T-helper 1 cell treated with Interleukin-12 subunit alpha and Interleukin-12 subunit beta and Interleukin-4 antibody, amounts not matched to agents 30 ng/mL and 1 ng/mL, for 36 hours (primary cell): ENCODE data around the gene C6orf120. TPM values are rescaled to one million over a fixed set of nuclear protein-coding genes. Genes with fewer than 3 reads are reported as not detected.

Source experiments
- intact Hi-C: fragments of 100-400 bp; cut with micrococcal nuclease; formaldehyde crosslinking; loops from one replicate; pipeline ENCODE4 v1.15.1; 2024
- total RNA-seq: library from RNA; stranded (reverse); gene quantifications from 2 replicates; pipeline ENCODE4 v1.2.3, GENCODE V29; 2022

Gene C6orf120
- 20.8 and 21.9 TPM in 2 replicates for total RNA-seq

DNA sequence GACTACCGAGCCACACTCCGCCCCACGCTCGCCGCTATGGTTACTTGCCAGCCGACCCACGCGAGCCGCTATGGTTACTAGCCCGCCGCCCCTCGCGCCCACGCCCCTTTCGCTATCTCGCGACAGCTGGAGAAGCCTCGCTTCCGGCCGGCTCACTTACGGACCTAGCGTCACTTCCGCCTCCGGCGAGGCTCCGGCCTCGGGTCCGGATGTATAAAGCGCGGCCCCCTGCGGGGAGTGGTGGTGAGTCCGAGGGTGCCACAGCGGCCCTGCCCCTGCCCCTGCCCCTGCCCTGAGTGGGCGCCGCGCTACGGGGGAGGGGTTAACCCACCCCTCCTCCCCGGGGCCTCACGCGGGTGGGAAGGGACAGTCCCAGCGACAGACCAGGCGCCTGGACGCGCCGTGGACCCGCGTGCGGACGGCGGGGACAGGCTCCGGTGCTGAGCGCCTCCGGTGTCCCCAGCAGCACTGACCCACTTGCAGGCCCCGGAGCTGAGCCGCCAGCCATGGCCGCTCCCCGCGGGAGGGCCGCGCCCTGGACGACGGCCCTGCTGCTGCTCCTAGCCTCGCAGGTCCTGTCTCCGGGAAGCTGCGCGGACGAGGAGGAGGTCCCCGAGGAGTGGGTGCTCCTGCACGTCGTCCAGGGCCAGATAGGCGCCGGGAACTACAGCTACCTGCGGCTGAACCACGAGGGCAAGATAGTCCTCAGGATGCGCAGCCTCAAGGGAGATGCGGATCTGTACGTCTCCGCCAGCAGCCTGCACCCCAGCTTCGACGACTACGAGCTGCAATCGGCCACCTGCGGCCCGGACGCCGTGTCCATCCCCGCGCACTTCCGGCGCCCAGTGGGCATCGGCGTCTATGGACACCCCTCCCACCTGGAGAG is at the start of gene C6orf120, which contains the start of gene WDR27:
TSS of gene C6orf120 (plus strand) at position 173 of the 886 bp plus-strand sequence. CDS start at position 507, 334 bp downstream.
TSS of gene WDR27 (minus strand) at position 76 of the 886 bp plus-strand sequence. CDS start 13,024 bp downstream, outside the sequence.
- intact Hi-C loops = loop anchor here (1.0 to 5.0 kb wide), 11 partner anchors 21 to 882 kb away; partner anchors contain the start of genes DYNLT2, ERMARD, FAM120B and PDCD2

DNA sequence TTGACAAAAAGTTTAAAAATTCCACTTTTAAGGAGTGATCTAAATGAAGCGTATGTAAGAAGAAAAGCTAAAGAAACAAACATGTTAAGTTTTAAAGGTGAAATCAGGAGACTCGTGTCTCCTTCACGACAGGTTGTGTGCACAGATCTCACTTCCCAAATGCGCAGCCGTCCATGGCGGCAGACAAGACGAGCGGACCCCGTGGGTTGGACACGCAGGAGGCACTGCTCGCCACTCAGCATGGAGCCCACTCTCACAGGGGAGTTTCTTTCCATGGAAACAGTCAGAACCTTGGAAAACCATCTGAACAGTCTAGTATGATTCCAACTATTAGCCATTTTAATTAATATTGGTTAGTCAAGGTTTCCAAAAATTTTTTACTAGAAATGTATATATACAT is 49.0 kb upstream of the C6orf120 start:
- intact Hi-C loops = loop anchor here (10.0 kb wide), 1 partner anchor 758 kb away; no protein-coding TSS in a partner anchor

DNA sequence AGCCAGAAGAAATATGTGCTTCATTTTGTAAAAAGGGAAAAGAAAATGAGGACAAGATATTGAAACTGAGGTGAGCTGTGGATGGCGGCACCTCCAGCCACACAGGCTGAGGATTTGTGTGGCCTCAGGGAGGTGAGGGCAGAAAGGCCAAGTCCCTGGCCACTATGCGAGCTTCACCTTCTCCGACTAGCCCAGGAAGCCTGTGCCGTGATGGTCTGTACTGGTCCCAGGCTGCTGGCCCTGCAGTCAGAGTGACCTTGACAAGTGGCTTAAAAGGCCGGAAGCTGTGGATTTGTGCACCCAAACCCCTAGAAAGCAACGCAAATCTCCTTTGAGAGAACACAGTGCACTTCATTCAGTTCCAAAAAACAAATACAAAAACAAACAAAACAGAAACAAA is 48.2 kb upstream of the C6orf120 start:
- intact Hi-C loops = loop anchor here (1.0 to 10.0 kb wide), 6 partner anchors 49 to 901 kb away; partner anchors contain the start of genes C6orf120, DYNLT2, ERMARD and TBP

DNA sequence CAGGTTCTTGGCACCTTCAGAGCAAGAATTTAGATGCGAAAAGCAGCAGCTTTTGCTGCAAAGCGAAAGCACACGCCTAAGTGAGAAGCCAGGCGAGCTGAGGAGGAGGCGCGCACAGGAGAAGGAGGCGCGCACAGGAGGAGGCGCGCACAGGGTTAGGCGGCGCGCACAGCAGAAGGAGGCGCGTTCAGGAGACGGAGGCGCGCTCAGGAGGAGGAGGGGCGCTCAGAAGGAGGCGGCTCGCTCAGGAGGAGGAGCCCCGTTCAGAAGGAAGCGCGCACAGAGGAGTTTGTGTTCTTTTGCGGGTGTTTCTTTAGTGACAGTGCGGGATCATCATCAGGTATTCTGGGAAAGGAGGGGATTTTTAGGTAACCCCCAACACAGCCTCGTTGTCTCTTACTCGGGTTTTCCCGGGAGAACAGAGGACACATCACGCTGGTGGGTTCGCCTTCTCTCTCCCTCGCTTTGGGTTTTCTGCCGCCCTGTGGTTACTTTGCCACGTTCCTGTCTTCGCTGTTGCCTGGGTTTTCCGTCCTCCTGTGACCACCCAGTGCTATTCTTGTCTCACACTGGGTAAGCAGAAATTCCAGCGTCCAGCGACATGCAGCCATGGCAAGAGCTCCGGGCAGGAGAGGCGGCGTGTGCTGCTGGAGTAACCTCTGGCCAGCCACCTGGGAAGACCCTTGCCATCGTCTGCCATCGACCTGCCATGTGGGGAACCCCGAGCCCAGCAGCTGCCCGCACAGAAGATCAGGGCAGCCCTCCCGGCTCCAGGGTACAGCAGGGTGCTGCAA is 47.1 kb upstream of the C6orf120 start:
- intact Hi-C loops = loop anchor here (1.0 to 10.0 kb wide), 6 partner anchors 48 to 900 kb away; partner anchors contain the start of genes C6orf120, DYNLT2, ERMARD and TBP

DNA sequence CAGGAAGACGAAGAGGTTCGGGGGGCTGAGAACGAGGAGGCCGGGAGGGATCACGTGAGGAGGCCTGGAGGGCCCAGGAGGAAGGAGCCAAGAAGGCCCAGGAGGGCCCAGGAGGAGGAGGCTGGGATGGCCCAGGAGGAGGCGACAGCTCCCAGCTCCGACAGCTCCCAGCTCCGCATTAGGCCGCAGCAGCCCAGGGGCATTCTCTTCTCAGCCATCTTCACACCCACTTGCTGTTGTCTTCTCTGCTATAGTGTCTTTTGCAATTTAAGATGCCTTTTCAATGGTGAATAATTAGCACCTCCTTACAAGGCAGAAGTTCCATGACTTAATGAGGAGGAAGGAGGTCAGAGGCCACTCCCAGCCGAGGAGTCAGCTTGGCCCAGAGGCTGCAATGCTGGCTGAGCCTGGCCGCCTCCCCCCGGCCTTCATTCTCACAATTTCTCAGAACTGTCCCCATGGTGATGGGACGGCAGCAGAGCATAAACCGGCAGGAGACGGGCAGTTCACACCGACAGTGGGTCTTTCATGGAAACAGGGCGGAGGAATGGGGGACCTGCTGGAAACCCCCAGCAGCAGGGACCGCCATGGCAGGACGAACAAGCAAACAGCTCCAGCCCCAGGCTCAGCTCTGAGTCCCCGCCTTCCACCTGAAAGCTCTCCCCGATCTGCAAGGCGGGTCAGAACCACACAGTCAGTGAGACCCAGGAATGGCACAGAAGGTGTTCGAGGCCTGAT is 45.2 kb upstream of the C6orf120 start:
- intact Hi-C loops = loop anchor here (10.0 kb wide), 1 partner anchor 762 kb away; no protein-coding TSS in a partner anchor

DNA sequence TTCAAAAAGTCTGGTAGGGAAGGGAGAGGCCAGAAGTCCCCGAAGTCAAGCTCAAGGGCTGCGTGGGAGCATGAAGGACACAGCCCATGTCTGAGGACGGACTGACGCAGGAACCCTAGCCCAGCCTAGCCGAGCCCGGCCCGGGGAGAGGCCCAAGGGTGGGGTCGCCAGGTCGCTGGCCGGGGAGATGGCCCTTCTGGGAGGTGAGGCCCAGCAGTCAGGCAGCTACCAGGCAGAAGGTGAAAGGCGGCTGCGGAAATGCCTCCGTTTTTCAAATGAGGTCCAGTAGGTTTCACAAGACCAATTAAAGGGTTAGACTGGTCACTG is 44.7 kb upstream of the C6orf120 start:
- intact Hi-C loops = loop anchor here (10.0 kb wide), 1 partner anchor 762 kb away; no protein-coding TSS in a partner anchor

DNA sequence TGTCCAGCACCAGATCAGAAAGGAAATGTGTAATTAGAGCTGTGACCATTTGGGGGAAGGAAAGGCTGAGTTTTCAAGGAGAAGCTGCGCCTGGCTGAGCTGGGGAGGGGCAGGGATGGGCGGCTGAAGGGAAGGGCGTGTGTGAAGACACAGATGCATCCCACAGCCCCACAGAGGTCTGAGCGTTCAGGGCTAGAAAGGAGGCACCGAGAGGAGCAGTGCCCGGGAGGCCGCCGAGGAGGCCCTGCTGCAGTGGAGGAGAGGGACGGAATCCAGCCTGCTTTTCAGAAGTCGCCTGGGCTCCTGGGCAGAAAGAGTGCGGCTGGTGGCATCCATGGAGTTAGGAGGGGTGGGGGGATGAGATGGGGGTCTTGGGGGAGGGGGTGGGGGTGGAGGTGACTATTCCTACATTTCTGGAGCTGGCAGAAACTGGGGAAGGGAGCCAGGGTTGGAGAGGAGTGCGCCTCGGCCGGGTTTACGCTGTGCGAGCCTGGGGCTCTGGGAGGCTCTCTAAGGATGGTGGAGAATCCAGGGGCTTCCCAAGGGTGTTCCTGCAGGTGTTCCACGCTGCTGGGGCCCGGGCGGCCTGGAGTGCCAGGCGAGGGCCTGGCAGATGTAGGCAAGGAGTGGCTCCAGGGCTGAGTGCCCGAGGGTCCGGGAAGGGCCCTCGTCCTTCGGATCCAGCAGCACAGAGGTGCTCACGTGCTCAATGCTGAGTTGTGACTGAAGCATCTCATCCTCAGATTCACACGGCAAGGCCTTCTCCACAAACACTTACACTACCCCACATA is 41.9 kb upstream of the C6orf120 start:
- intact Hi-C loops = loop anchor here (10.0 kb wide), 1 partner anchor 765 kb away; no protein-coding TSS in a partner anchor

DNA sequence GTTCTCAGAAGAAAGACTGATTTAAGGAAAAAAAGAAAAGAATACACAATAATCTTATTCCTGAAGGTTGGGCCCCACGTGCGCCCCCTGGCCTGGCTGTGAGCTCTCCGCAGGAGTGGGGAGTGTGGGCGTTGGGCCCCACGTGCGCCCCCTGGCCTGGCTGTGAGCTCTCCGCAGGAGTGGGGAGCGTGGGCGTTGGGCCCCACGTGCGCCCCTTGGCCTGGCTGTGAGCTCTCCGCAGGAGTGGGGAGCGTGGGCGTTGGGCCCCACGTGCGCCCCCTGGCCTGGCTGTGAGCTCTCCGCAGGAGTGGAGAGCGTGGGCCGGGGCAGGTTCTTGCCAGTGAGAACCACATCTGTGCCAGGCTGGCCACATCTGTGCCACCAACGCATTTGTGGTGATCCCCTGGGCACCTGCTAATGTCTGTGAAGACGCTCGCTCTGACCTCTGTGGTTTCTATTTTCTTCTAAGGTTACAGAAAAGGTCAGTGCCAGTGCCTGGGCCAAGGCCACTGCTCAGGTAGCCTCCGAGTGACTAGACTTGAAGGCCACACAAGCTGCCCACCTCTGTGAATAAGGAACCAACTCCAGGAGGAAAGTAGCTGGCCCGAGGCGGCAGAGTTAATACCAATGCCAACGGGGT is 41.1 kb upstream of the C6orf120 start:
- intact Hi-C loops = no loop called here

DNA sequence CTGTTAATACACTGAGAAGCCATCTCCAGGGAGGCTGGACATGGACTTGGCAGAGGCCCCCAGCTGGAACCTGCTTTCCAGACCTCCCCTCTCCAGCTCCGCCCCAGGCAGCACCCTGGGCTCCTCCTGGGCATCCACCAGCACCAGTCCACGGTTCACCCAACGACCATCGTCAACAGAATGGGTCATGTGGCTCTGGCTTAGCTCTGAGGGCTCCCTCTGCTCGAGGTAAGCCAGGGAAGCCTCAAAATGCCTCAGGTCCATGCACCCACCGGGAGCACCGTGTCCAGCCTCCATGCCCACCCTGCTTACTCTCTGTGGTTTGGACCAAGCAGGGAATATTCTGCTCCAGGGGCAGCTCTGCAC is 40.6 kb upstream of the C6orf120 start:
- intact Hi-C loops = no loop called here

DNA sequence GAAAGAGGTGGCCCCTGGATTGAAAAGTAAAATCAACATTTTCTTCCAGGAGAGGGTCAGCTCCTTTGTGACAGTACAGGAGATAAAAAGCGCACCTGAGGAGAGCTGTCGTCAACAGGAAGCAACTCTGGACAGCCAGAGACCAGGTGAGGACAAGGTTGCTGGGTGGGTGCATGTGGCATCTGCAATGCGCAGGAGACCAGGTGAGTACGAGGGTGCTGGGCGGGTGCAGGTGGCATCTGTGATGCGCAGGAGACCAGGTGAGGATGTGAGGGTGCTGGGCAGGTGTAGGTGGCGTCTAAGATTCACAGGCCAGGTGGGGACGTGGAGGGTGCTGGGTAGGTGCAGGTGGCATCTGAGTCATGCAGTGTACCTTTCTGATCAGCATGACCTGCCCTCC is 38.5 kb upstream of the C6orf120 start:
- intact Hi-C loops = no loop called here

DNA sequence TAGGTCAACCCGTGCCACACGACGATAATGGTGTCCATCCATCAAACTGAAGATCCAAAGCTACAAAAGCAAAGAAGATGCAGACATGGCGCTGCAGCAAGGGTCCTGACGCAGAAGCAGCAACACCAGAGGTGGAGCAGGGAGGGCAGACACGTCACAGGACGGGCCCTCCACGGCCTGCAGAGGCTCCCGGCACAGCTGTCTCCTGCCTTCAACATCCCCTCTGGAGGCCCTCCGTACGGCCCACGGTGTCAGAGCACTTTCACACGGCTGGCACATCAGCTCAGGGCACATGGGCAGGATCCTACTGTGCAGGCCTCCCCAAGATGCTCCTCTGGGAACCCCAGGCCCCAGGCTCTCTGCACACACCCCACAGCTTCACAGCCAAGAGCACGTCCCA is 37.7 kb upstream of the C6orf120 start:
- intact Hi-C loops = no loop called here

DNA sequence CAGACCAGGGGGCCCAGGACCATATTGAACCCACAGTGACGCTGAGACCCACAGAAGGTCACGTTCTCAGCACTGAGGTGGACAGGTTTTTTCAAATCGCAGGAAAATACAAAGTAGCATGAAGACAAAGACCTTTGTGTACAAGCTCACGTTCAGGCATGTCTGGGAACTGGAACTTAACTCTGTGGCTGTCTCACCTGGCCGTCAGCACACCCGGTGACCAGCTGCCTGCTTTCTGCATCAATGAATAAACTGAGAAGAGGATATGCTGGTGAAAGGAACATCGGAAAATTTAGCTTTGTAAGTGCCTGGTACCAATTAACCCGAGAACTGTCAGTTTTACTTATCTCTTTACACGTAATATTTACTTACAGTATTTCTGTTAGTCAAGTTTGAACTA is 36.6 kb upstream of the C6orf120 start:
- intact Hi-C loops = no loop called here

DNA sequence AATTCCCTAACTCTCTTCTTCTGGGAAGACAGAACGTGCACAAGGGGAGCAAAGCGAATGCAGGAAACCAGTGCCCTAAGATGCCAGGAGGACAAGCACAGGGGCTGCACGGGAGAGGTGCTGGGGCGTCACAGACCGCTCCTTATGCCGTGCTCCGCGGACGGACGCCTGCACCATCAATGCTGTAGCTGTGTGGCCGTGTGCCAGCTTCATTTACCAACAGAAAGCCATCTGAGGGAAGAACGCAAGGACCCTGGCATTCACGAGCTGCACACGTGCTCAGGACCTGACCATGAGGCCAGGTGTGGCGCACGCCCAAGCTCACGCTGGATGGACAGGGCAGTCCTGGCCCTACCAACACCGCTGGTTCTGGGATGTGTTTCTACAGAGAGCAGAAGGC is 35.5 kb upstream of the C6orf120 start:
- intact Hi-C loops = no loop called here

DNA sequence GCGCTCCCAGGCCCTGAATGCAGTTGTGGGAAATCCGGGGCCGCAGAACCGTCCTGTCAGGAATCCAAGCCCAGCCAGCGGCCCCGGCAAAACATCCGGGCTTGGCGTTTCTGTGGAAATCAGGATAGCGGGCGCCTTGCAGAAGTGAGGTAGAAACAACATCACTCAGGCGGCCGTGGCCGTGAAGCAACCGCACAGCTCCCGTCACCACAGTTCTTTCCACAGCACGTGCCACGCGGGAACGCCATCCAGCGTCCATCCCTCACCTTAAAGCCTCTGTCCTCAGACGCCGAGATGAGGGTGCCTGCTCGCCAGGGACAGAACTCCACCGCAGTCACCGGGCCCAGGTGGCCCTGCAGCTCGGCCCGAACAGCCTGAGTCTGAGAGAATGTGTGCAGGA is 34.2 kb upstream of the C6orf120 start:
- intact Hi-C loops = no loop called here

DNA sequence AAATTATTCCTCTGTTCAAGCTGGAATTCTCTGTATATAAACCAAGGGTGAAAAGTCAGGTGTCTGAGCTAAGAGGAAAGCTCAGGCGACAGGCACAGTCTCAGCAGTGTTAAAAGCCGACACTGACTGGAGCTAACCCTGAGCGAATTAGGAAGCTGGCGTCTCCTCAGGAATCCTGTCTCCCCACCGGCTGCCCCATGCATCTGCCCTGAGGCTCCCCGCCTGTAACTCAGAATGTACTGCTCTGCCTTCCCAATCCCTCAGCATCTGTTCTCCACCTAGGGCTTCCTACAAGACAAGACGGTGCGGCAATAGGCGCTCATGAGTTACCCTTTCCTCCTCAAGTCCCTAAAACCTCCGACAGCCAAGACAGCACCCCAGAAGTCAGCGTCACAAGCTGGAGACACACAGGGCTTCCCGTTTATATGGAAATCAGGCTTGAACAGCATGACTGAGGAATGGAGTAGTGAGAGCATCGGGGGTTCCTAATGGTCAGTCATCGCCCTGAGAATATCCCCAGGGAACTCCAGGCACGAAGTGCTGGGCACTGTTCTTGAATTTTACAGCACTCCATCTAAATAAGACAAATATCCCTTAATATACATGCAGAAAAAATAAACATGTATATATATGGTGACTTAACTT is 33.6 kb upstream of the C6orf120 start:
- intact Hi-C loops = no loop called here

DNA sequence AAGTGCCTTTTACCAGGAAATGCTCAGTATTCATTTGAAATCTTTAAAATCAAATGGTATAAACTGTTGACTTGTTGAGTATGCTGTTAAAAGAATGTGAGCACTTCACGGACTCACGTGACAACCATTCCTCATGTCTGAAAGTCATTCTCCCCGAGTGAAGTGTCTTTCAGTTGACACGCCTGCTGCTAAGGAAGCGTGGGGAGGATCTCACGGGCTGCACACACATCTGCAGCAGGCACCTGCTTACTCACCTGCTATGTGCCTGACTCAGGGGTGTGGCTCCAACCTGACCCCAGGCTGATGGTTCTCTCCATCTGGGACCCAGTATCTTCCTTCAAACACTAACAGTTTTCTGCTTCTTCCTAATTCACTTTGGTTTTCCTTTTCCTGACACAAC is 32.8 kb upstream of the C6orf120 start:
- intact Hi-C loops = no loop called here

DNA sequence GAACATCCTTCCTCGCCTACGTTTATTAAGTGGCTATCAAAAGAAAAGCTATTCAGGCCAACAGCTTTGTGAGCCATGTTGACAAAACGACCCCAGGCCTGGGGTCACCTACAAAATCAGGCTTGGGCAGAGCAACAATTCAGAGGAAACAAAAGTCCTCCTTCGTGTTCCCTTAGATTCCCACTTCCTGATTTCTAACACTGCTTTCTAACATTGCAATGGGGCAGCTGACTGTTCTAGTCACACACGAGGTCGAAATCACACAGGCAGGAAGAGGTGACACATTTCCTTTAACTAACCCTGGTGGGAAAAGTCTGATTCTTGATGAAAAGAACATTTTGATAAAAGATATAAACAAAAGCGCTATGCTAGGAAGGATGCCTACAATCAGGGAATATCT is 32.0 kb upstream of the C6orf120 start:
- intact Hi-C loops = no loop called here

DNA sequence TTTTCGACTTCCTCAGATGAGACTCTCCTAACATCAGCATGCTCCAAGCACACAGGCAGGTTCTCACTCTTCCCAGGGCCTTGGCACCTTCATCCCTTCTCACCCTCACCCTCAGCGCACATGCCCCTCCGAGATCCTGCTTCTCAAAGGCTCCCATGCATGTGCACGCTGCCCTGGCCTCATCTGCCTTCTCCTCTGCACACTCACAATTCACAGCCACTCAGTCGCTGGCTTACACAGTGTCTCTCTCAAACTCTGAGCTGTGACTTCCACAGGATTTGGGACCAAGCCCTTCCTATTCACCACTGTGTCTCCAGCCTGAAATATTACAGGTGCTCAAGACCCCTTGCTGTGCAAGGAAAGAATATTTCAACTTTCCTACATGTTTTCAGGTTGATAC is 30.4 kb upstream of the C6orf120 start:
- intact Hi-C loops = no loop called here

DNA sequence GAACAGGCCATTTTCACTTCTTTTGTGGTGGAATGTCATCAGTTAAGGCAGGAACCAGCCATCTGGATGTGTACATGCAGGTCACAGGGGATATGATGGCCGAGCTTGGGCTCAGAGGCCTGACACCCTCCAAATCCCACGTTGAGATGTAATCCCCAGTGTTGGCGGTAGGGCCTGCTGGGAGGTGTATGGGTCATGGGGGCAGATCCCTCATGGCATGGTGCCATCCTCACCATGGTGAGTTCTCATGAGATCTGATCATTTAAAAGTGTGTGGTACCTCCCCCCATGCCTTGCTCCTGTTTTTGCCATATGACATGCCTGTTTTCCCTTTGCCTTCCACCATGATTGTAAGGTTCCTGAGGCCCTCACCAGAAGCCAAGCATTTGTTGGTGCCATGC is 26.9 kb upstream of the C6orf120 start:
- intact Hi-C loops = no loop called here
